NCI-H1092 treated with DMSO at 0.1 percent for 48 hours (cell line): ENCODE measurements around the gene EMC8.
"Not testable (repeated sequence)": the region's sequence is repeated elsewhere in the genome, so short reads cannot be mapped to it uniquely, and the experiment has no call there.

Experiments
- DNase-seq: peaks from one replicate; lab custom pipeline; 2025; lab: John Stamatoyannopoulos, UW

Gene EMC8

GRCh38 chr16:85835227-85835751 lies 35.9 kb upstream of the EMC8 start:
- DNase-seq, result no peak

GRCh38 chr16:85834741-85835140 lies 35.4 kb upstream of the EMC8 start:
- no peak for DNase-seq

GRCh38 chr16:85833219-85833920 lies 34.0 kb upstream of the EMC8 start:
- DNase-seq, result no peak

- no peak for DNase-seq
Measured at GRCh38 chr16:85832570-85833218, 33.4 kb upstream of the EMC8 start.

GRCh38 chr16:85830821-85831220 lies 31.5 kb upstream of the EMC8 start:
- no peak for DNase-seq

GRCh38 chr16:85829751-85830445 lies 30.6 kb upstream of the EMC8 start:
- DNase-seq, result no peak

GRCh38 chr16:85829171-85829719 lies 29.9 kb upstream of the EMC8 start:
- DNase-seq, result no peak

GRCh38 chr16:85828166-85828565 lies 28.8 kb upstream of the EMC8 start:
- no peak for DNase-seq

GRCh38 chr16:85826686-85827247 lies 27.4 kb upstream of the EMC8 start:
- no peak for DNase-seq

GRCh38 chr16:85825326-85825725 lies 26.0 kb upstream of the EMC8 start:
- DNase-seq, result no peak

GRCh38 chr16:85824161-85825135 lies 25.1 kb upstream of the EMC8 start:
- DNase-seq, result no peak

- DNase-seq, result no peak
Measured at GRCh38 chr16:85823328-85823920, 24.1 kb upstream of the EMC8 start.

- no peak for DNase-seq
Measured at GRCh38 chr16:85822145-85822544, 22.8 kb upstream of the EMC8 start.

GRCh38 chr16:85821390-85822135 lies 22.2 kb upstream of the EMC8 start:
- DNase-seq, result peak; percentile 83

- no peak for DNase-seq
Measured at GRCh38 chr16:85820604-85821372, 21.4 kb upstream of the EMC8 start.

GRCh38 chr16:85819771-85820170 lies 20.4 kb upstream of the EMC8 start:
- DNase-seq, result no peak

- peak; percentile 65 for DNase-seq
Measured at GRCh38 chr16:85819245-85819644, 19.9 kb upstream of the EMC8 start.

GRCh38 chr16:85817195-85817594 lies 17.9 kb upstream of the EMC8 start:
- DNase-seq, result not testable (repeated sequence)

- DNase-seq, result no peak
Measured at GRCh38 chr16:85816159-85816558, 16.8 kb upstream of the EMC8 start.
